HCT116 (cell line): ENCODE data around the gene FOXR1. TPM values are rescaled to one million over a fixed set of nuclear protein-coding genes. Genes with fewer than 3 reads are reported as not detected.

Experiments used
- ATAC-seq: fragments of 200-7000 bp; cut with Tn5 transposase; 2 replicates; pipeline ENCODE4 v1.9.1; 2020; ENCODE audit warnings: mild to moderate bottlenecking, moderate library complexity
- BruUV-seq: library from RNA; stranded (reverse); fragments of 400-500 nt; replicated peaks from 2 replicates; lab custom pipeline; 2021; lab: Mats Ljungman, UMichigan
- CTCF ChIA-PET: fragments of 300-600 bp; sonication (Branson Sonifier 250); formaldehyde crosslinking; loops from one replicate; lab custom pipeline; 2021; ENCODE audit warnings: antibody characterized with exemption; lab: Charles Lee
- POLR2A ChIA-PET: fragments of 300-600, 350-600 bp; sonication (Branson Sonifier 250); formaldehyde crosslinking; loops from one replicate; lab custom pipeline; 2021; ENCODE audit warnings: antibody characterized with exemption; lab: Charles Lee
- RAD21 ChIA-PET, 2 experiments: fragments of 300-600 bp; sonication (Branson Sonifier 250); formaldehyde crosslinking; loops; one replicate each; lab custom pipeline; 2023; ENCODE audit warnings: low total read pairs in 2 of 2; ENCODE audit not compliant: uncharacterized antibody in 2 of 2, unreplicated experiment in 2 of 2, low non-redundant PET in 1 of 2; lab: Charles Lee
- DNase-seq: peaks from one replicate; pipeline ENCODE4 v3.0.0-alpha.2; 2010; ENCODE audit warnings: low read depth, low spot score
- H2AFZ ChIP-seq: fragments of 200-600 bp; shearing (Covaris generic), sonication (generic); 2 replicates; pipeline ENCODE4 v1.6.1; 2017; ENCODE audit warnings: low read depth, mixed run types, mixed read lengths, antibody characterized with exemption, low read length; ENCODE audit not compliant: poor library complexity, severe bottlenecking
- H3K27ac ChIP-seq: 2 replicates; pipeline ENCODE4 v1.5.1; 2012; ENCODE audit warnings: low read depth, low read length
- H3K27me3 ChIP-seq: fragments of 200-600 bp; sonication (generic); 2 replicates; pipeline ENCODE4 v1.6.1; 2016; ENCODE audit warnings: mixed run types, low read length, mixed read lengths; ENCODE audit not compliant: insufficient read depth
- H3K36me3 ChIP-seq, 2 experiments: fragments of 200-500 bp in 1 of 2; fragments of 200-600 bp in 1 of 2; sonication (Bioruptor generic) in 1 of 2; sonication (generic) in 1 of 2; 2 replicates each; pipeline versions ENCODE4 v1.5.1 to v1.6.1; 2014 to 2016; ENCODE audit warnings: low read length in 2 of 2, inconsistent platforms in 1 of 2, mixed read lengths in 1 of 2, mixed run types in 1 of 2; ENCODE audit not compliant: insufficient read depth in 2 of 2, control insufficient read depth in 1 of 2
- H3K4me1 ChIP-seq, 2 experiments: fragments of 200-600 bp in 1 of 2; sonication (generic) in 1 of 2; 2 replicates each; pipeline versions ENCODE4 v1.5.1 to v1.6.1; 2012 to 2017; ENCODE audit warnings: low read length in 2 of 2, inconsistent platforms in 1 of 2, mild to moderate bottlenecking in 1 of 2, mixed read lengths in 1 of 2, mixed run types in 1 of 2, moderate library complexity in 1 of 2; ENCODE audit not compliant: insufficient read depth in 2 of 2, control insufficient read depth in 1 of 2
- H3K4me2 ChIP-seq: fragments of 200-600 bp; sonication (generic); 2 replicates; pipeline ENCODE4 v1.6.1; 2017; ENCODE audit warnings: mixed run types, low read length, mixed read lengths
- H3K4me3 ChIP-seq, 2 experiments: fragments of 200-600 bp in 1 of 2; sonication (generic) in 1 of 2; replicated peaks in 1 of 2; 2 replicates each; pipeline ENCODE4 v1.5.1; 2011 to 2016; ENCODE audit warnings: low read length in 2 of 2, control low read depth in 1 of 2, low read depth in 1 of 2, mild to moderate bottlenecking in 1 of 2, mixed read lengths in 1 of 2, mixed run types in 1 of 2
- H3K79me2 ChIP-seq: fragments of 200-600 bp; sonication (generic); 2 replicates; pipeline ENCODE4 v1.6.1; 2017; ENCODE audit warnings: mild to moderate bottlenecking, mixed run types, low read length, moderate library complexity, mixed read lengths; ENCODE audit not compliant: insufficient read depth
- H3K9ac ChIP-seq: fragments of 200-600 bp; sonication (generic); 2 replicates; pipeline ENCODE4 v1.6.1; 2016; ENCODE audit warnings: low read length, mixed read lengths
- H3K9me2 ChIP-seq: fragments of 200-600 bp; sonication (generic), shearing (Covaris generic); 2 replicates; pipeline ENCODE4 v1.6.1; 2017; ENCODE audit warnings: mixed run types, mild to moderate bottlenecking, moderate library complexity; ENCODE audit not compliant: insufficient read depth
- H3K9me3 ChIP-seq, 2 experiments: fragments of 200-500 bp in 1 of 2; fragments of 200-600 bp in 1 of 2; sonication (Bioruptor generic) in 1 of 2; sonication (generic) in 1 of 2; 2 replicates each; pipeline ENCODE4 v1.6.1; 2014 to 2017; ENCODE audit warnings: low read length in 2 of 2, mixed read lengths in 2 of 2, inconsistent platforms in 1 of 2, low read depth in 1 of 2, mild to moderate bottlenecking in 1 of 2, mixed run types in 1 of 2, moderate library complexity in 1 of 2; ENCODE audit not compliant: control insufficient read depth in 1 of 2, insufficient read depth in 1 of 2
- H4K20me1 ChIP-seq: fragments of 200-600 bp; sonication (generic), shearing (Covaris generic); 2 replicates; pipeline ENCODE4 v1.6.1; 2017; ENCODE audit warnings: mixed run types, mild to moderate bottlenecking, moderate library complexity; ENCODE audit not compliant: insufficient read depth
- ATF3 ChIP-seq: IDR thresholded peaks from 2 replicates; pipeline ENCODE4 v1.6.1; 2012
- CBX3 ChIP-seq: IDR thresholded peaks from 2 replicates; pipeline ENCODE4 v1.6.1; 2012; ENCODE audit warnings: low read depth
- CEBPB ChIP-seq: IDR thresholded peaks from 2 replicates; pipeline ENCODE4 v1.6.1; 2012; ENCODE audit warnings: low read depth
- EGR1 ChIP-seq: IDR thresholded peaks from 2 replicates; pipeline ENCODE4 v1.6.1; 2012; ENCODE audit warnings: low read depth
- ELF1 ChIP-seq: IDR thresholded peaks from 2 replicates; pipeline ENCODE4 v1.6.1; 2012; ENCODE audit warnings: low read depth, borderline replicate concordance
- EZH2 ChIP-seq: fragments of 200-600 bp; sonication (generic); IDR thresholded peaks from 2 replicates; pipeline ENCODE4 v1.6.1; 2017; ENCODE audit warnings: antibody characterized with exemption, mixed run types
- EZH2phosphoT487 ChIP-seq: fragments of 200-600 bp; IDR thresholded peaks from 2 replicates; pipeline ENCODE4 v1.6.1; 2018; ENCODE audit warnings: antibody characterized with exemption, borderline replicate concordance
- FOSL1 ChIP-seq: IDR thresholded peaks from 2 replicates; pipeline ENCODE4 v1.6.1; 2012; ENCODE audit warnings: low read depth
- JUND ChIP-seq: IDR thresholded peaks from 2 replicates; pipeline ENCODE4 v1.6.1; 2012
- RAD21 ChIP-seq: IDR thresholded peaks from 2 replicates; pipeline ENCODE4 v1.6.1; 2012; ENCODE audit warnings: low read depth, mild to moderate bottlenecking
- REST ChIP-seq: IDR thresholded peaks from 2 replicates; pipeline ENCODE4 v1.6.1; 2012; ENCODE audit warnings: low read depth
- SIN3A ChIP-seq: IDR thresholded peaks from 2 replicates; pipeline ENCODE4 v1.6.1; 2012; ENCODE audit warnings: low read depth
- SRF ChIP-seq: IDR thresholded peaks from 2 replicates; pipeline ENCODE4 v1.6.1; 2012; ENCODE audit warnings: low read depth
- YY1 ChIP-seq: IDR thresholded peaks from 2 replicates; pipeline ENCODE4 v1.6.1; 2011; ENCODE audit warnings: low read length, low read depth, moderate library complexity, mild to moderate bottlenecking; ENCODE audit not compliant: insufficient replicate concordance; ENCODE audit errors: extremely low read depth
- intact Hi-C: fragments of 100-400 bp; cut with micrococcal nuclease; formaldehyde crosslinking; loops from 2 replicates; pipeline ENCODE4 v1.10.0; 2022
- total RNA-seq: library from RNA; stranded (reverse); gene quantifications from one replicate; pipeline ENCODE4 v1.2.1, GENCODE V29; 2021; ENCODE audit not compliant: unreplicated experiment
- TF ChIP-seq, protein P1 (sequence below): IDR thresholded peaks from 2 replicates; pipeline ENCODE4 v1.6.1; 2012

FOXR1 gene
- total RNA-seq, 1 experiment from 2014 or later: not detected

DNA sequence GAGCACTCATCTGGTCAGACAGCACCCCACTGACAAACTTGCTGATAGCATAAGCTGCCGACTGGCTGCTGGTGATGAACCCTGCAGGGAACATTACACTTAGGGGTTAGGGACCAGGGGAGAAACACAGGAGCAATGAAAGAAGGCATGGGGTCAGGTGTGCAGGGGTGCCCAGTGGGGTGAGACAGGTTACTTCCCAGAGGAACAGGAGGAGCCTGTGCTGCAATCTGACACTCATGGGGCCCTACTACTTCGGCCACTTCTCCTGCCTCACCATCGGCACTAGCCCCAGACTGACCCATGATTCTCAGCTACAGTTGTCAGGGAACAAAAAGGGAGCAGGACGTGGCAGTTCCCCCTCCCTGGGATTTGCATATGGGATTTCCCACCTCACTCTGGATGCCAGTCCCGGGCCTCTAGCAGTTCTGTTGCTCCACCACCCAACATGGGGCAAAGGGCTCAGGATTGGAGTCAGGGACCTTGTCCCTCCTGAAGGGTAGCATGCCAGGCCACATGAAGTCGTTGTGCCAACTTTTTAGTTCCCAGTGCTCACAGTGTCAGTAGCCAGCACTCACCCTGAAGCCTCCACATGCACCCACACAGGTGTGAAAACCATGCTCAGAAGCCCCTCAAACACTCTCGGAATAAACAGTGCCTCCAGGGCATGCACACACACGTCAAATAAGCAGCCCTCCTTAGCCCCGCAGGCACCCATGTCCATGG lies 56.9 kb downstream of the FOXR1 start:
- Histone ChIP-seq H3K27ac (no peak overlapping the region), H3K9me3 (no peaks in the 10 kb centered on the region), H3K4me1 (peaks cover 5 to 37% of the 10 kb centered on the region in 2 experiments; a peak in 3 of 4 replicates), H4K20me1 (no peaks in the 10 kb centered on the region), H3K4me2 (peak overlapping the region; percentile 99; the same call in 1 of the 2 replicates), H2AFZ (no peak overlapping the region), H3K27me3 (no peaks in the 10 kb centered on the region), H3K79me2 (peaks cover 26% of the 10 kb centered on the region), H3K9ac (no peak overlapping the region), H3K36me3 (peaks cover 14 to 25% of the 10 kb centered on the region in 2 experiments; a peak in 2 of 4 replicates), H3K9me2 (no peaks in the 10 kb centered on the region), H3K4me3 (no peak overlapping the region)
- ATAC-seq (no peak), DNase-seq (no peak)
- ChIA-PET POLR2A (interaction anchor here (0.9 kb wide), 1 partner anchor 57 kb away, joined by 3 read pairs; no protein-coding TSS in a partner anchor), CTCF (no interaction called here), RAD21 (no interaction called here)
- intact Hi-C loops: no loop called here
- BruUV-seq: no TSS peak
- TF ChIP-seq, protein P1, sequence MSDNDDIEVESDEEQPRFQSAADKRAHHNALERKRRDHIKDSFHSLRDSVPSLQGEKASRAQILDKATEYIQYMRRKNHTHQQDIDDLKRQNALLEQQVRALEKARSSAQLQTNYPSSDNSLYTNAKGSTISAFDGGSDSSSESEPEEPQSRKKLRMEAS: no peak

DNA sequence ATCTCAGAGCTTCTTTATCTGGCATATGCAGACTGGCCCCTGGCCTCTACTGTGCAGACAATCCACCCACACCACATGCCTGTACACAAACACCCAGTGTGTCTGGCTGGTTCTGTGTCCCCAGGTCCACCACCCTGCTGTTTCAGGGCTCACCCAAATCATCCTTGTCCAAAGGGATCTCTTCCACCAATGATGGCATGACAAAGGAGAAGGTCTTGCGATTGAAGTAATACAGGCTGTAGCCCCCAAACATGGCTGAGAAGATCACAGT lies 57.4 kb downstream of the FOXR1 start:
- Histone ChIP-seq H3K9me2 (no peaks in the 10 kb centered on the region), H3K4me3 (no peak overlapping the region; a peak in 1 of 4 replicates), H3K9ac (peak overlapping the region; percentile 97), H4K20me1 (no peaks in the 10 kb centered on the region), H3K4me2 (peak overlapping the region; percentile 99), H3K9me3 (no peaks in the 10 kb centered on the region), H2AFZ (no peak overlapping the region), H3K27ac (peak overlapping the region; percentile 89; the same call in 1 of the 2 replicates), H3K79me2 (peaks cover 26% of the 10 kb centered on the region), H3K36me3 (peaks cover 14 to 20% of the 10 kb centered on the region in 2 experiments; a peak in 2 of 4 replicates), H3K27me3 (no peaks in the 10 kb centered on the region), H3K4me1 (peaks cover 5 to 37% of the 10 kb centered on the region in 2 experiments; a peak in 3 of 4 replicates)
- RAD21 ChIA-PET: no interaction called here
- ATAC-seq (no peak), DNase-seq (no peak)
- intact Hi-C loops: no loop called here
- no TSS peak for BruUV-seq
- CTCF ChIA-PET: no interaction called here
- POLR2A ChIA-PET: no interaction called here
- TF ChIP-seq YY1 (no peak), FOSL1 (no peak), ELF1 (no peak), CBX3 (no peak), EGR1 (no peak), RAD21 (no peak), SRF (no peak), REST (no peak), EZH2phosphoT487 (no peak), ATF3 (no peak), CEBPB (no peak), SIN3A (no peak), EZH2 (no peak), JUND (no peak)
- TF ChIP-seq, protein P1: no peak
